ENCODE measurements around the gene UST.
A peak's percentile ranks its signal among the peaks of the same experiment; 100 is the strongest.
"Not testable (repeated sequence)": the region's sequence is repeated elsewhere in the genome, so short reads cannot be mapped to it uniquely, and the experiment has no call there.

UST gene

DNA sequence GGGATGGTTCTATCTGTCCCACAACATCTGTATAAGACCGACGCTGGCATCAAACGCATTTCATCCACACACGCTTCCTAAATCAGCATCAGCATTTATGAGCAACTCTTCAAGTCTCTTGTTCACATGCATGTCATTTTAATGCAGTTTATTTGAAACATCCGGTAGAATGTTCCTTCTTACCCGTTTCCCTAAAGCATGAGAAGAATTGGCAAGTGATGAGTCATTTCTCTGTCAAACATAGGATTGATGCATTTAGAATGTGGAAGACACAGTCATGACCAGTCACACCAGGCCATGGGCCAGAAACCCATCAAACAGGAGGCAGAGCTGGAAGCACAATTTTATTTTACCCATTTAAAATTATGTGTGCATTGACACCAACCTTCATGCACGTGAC is 122.8 kb downstream of the UST start:
- DNase-seq (ENCODE audit: low spot score) = no peak

GRCh38 chr6:148873154-148873553 is 126.3 kb downstream of the UST start:
- no peak for DNase-seq (ENCODE audit: low spot score)

- DNase-seq (ENCODE audit: low spot score) = no peak
These were observed 127.0 kb downstream of the UST start for GRCh38 chr6:148873868-148874267.

- no peak for DNase-seq (ENCODE audit: low spot score)
These were observed 128.0 kb downstream of the UST start for GRCh38 chr6:148874698-148875293.

DNA sequence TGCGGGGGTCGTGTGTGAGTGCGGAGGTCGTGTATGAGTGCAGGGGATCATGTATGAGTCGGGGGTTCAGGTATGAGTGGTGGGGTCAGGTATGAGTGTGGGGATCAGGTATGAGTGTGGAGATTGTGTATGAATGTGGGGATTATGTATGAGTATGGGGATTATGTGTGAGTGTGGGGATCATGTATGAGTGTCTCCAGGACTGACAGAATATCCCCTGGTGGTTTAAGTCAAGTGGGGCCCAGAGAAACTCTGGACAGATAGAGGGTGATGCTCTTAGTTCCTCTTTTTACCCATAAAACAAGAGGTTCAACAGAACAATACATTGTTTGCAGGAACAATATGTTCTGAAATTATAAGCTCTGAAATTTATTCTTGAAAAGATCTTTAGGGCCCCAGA is 131.9 kb downstream of the UST start:
- no peak for DNase-seq (ENCODE audit: low spot score)

DNA sequence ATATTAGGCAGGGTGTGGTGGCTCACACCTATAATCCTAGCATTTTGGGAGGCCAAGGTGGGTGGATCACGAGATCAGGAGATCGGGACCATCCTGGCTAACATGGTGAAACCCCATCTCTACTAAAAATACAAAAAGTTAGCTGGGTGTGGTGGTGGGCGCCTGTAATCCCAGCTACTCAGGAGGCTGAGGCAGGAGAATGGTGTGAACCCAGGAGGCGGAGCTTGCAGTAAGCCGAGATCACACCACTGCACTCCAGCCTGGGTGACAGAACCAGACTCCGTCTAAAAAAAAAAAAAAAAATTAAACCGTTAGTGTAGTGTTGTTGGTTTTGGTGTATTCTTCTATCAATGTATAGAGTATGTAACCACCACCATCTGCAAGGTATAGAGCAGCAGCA is 133.9 kb downstream of the UST start:
- not testable (repeated sequence) for DNase-seq (ENCODE audit: low spot score)

DNA sequence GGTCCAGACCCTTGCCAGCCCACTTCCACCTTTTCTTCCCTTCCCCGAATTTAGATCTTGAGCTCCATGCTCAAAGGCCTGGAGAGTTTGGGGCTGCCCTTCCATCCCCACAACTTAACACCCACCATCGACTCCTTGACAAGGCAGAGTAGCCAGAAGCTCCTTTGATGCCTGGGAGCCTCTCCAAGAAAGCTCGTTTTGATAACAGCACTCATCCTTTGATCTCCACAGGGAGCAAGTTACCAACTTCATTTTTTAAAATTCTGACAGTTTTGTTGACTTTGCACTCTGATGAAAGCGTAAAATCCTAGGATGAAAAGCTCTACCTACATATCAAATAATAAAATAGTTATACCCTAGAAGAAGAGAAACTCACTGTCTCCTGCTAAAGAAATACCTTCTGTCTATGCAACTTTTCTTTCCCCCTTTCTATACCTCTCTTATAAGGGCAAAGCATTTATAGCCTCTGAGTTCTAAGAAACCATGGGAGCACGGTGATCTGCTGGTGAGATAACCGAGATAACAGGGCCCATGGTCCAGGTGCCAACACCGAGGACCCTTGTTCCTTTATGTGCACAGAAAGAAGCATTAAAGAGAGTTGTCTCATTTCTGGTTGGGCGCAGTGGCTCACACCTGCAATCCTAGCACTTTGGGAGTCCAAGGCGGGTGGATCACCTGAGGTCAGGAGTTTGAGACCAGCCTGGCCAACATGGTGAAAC is 134.9 kb downstream of the UST start:
- no peak for DNase-seq (ENCODE audit: low spot score)

- no peak for DNase-seq (ENCODE audit: low spot score)
These were observed 136.4 kb downstream of the UST start for GRCh38 chr6:148883270-148883669.

DNA sequence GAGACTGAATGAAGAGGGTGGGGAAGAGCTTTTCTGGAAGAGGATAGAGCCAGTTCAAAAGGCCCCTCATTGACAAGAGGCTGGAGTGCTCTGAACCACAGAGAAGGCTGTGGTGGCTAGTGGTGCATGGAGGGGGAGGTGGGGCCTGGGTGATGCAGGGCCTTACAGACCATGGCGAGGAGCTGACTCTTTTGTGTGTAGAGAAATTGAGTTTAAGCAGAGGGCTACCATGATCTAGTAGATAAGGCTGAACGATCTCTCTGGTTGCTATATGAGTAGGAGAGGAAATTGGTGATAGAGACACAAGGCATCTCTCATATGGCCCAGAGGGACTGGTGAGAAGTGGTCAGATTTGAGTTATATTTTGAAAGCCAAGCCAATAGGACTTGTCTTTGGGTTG is 137.6 kb downstream of the UST start:
- DNase-seq (ENCODE audit: low spot score) = peak; percentile 30

- DNase-seq (ENCODE audit: low spot score) = no peak
These were observed 138.5 kb downstream of the UST start for GRCh38 chr6:148885136-148885865.

DNA sequence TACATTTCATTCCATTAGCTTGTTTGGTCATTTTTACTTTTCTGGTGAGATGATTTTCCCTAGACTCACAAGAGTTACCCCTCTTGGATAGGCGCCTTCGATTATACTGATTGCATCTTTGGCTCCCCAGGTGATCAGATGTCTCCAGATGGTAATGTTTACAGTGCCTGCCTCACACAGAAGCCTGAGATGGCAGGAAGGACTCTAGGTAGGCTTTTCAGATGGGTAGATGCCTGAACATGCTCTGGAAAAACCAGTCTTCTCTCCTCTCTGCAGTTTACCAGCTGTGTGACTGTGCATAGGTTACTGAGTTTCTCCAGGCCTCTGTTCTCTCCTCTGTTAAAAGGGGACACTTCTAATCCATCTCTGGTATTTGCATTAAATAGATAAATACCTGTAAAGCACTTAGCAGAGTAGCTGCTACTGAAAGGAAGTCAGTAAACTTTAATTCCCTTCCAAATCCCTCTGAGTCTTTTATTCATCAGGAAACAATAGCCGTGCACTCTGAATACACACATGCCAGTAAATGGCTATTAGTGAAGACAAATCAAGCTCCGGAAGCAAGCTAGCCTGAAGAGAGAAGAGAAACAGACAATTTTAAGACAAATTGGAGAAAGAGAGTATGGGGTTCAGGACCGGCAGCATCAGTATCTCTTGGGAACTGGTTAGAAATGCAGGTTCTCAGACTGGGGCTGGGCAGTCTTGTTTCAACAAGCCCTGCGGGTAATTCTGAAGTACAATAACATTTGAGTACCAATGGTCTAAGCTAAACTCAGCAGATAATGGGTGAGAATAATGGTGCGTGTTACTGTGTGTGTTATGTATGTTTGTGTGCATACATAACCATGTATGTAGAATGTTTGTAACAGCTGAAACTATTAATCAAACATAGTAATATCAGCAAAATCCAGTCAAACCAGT is 139.4 kb downstream of the UST start:
- no peak for DNase-seq (ENCODE audit: low spot score)

- DNase-seq (ENCODE audit: low spot score) = no peak
These were observed 140.4 kb downstream of the UST start for GRCh38 chr6:148887181-148887580.

DNA sequence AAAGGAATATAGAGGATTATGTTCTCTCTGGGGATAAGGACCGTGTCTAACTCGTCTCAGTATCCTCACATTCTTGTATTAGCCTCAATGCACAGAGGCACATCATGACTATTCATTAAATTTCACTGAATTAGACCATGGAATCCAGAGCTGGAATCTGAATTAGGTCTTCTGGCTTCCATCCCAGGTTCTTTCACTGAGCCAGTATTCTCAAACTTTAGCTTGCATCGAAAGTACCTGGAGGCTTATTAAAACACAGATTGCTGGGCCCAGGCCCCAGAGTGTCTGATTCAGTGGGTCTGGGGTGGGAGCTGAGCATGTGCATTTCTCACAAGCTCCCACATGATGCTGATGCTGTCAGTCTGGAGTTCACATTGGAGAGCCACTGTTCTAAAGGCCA is 142.0 kb downstream of the UST start:
- DNase-seq (ENCODE audit: low spot score) = no peak

- no peak for DNase-seq (ENCODE audit: low spot score)
These were observed 143.3 kb downstream of the UST start for GRCh38 chr6:148890096-148890495.

DNA sequence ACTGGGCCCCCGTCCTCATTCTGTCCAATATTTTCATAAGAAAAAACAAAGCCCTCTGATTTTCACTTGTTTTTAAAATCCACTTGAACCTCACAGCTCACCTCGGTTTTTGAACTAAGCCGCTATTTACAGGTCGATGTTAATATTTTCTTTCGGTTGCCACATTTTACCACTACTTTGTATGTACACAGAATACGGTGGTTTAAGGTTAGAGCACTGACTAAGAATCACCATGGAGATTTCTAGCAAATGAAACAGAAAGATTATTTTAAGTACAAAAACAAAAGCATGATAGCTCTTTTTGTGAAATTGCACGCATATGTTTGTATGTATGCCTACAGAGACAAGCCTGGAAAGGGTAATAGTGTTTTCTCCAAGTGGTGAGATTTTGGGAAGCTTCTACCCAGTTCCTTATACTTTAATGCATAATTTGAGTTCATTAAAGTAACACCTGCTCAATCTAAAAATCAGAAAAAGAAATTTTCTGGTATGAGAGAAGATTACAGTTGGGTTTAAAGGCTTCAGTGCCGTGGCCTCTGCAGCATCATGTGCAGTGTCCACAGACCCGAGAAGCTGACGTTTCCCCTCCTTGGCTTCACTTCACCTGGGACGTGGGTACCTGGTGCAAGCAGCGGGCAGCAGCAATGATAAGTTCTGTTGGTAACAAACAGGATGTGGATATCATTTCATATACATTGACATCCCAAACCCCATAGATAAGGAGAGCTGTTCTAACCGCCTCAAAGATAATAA is 144.0 kb downstream of the UST start:
- no peak for DNase-seq (ENCODE audit: low spot score)

GRCh38 chr6:148891405-148891783 is 144.6 kb downstream of the UST start:
- no peak for DNase-seq (ENCODE audit: low spot score)

GRCh38 chr6:148892247-148892646 is 145.4 kb downstream of the UST start:
- DNase-seq (ENCODE audit: low spot score) = no peak

- DNase-seq (ENCODE audit: low spot score) = no peak
These were observed 146.2 kb downstream of the UST start for GRCh38 chr6:148893073-148893472.

DNA sequence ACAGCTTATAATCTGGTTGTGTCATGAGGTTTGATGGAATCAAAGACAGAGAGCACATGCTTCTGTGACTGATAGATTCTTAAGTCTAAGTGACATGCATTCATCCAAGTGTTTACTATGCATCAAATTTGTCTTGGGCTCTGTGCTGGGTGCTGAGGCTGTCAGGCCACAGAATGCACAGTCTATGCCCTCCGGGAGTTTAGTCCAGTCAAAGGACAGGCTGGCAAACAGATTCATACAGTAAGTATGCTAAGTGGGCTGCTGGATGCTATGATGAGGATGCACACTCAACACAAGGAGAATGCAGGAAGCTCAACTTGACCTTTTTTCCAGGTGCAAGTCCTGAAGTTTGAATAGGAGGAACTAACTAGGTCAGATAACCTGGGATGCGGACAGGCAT is 146.7 kb downstream of the UST start:
- DNase-seq (ENCODE audit: low spot score) = no peak

DNA sequence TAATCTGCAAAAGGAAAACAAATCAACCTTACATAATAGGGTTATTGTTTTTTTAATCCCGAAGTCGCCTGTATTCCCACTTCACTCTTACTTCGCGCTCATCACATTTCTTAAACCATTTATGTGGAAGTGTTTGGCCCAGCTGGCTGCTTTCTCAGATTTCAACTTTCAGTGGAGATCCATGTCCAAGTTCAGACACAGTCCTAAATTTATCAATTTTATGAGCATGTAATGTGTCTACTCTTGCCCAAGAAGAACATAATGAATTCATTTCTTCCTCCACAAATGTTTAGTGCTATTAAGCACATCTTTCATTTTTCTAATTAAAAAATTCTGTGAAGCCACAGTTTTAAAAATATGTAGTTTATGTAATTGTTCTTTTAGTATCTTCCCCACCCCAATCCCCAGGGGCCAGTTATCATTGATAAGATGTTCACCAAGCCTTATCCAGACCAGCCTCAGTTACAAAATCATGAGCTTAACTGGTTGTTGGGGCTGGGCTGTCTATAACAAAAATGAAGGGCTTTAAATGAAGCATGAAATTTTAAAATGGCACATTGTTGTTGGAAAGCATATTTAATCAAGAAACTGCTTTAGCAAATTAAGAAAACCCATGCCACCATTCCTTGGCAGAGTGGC is 151.7 kb downstream of the UST start:
- DNase-seq (ENCODE audit: low spot score) = no peak

Data from germinal center (tissue), 1 donor.